Pancreas (tissue), 10 donors: ENCODE results near the gene EBI3. TPM values are rescaled to one million over a fixed set of nuclear protein-coding genes. Genes with fewer than 3 reads are reported as not detected.
A peak's percentile ranks its signal among the peaks of the same experiment; 100 is the strongest.
"Not testable (repeated sequence)": the region's sequence is repeated elsewhere in the genome, so short reads cannot be mapped to it uniquely, and the experiment has no call there.

Source experiments
- ATAC-seq, 4 donors: fragments of 200-7000 bp; cut with Tn5 transposase; one replicate each; pipeline versions ENCODE4 v1.8.0 to v1.9.1; 2020; ENCODE audit warnings: mild to moderate bottlenecking in 4 of 4, moderate library complexity in 4 of 4
- DNase-seq, 6 donors: peaks; one replicate each; pipeline ENCODE4 v3.0.0-alpha.2; 2020
- FAIRE-seq: peaks from 2 replicates; lab custom pipeline; 2012; peaks lifted over from hg19 to GRCh38; lab: Jason Lieb, UNC
- H3K27ac ChIP-seq, 4 donors: fragments of 200-600 bp; sonication (generic); 1 replicate in 3 of 4; 2 replicates in 1 of 4; pipeline versions ENCODE4 v1.5.0 to v1.8.0; 2020
- H3K27me3 ChIP-seq, 4 donors: fragments of 200-600 bp; one replicate each; pipeline ENCODE4 v1.8.0; 2021
- H3K36me3 ChIP-seq, 3 donors: fragments of 200-600 bp; sonication (generic) in 1 of 3; one replicate each; pipeline versions ENCODE4 v1.5.0 to v1.8.0; 2020 to 2021
- H3K4me1 ChIP-seq, 3 donors: fragments of 200-600 bp; one replicate each; pipeline ENCODE4 v1.8.0; 2021
- H3K4me3 ChIP-seq, 4 donors: fragments of 200-600 bp; sonication (generic) in 2 of 4; one replicate each; pipeline versions ENCODE4 v1.5.0 to v1.8.0; 2020 to 2021
- H3K9me3 ChIP-seq, 4 donors: fragments of 200-600 bp; one replicate each; pipeline ENCODE4 v1.8.0; 2021
- CTCF ChIP-seq, 4 donors: fragments of 200-600 bp; sonication (generic) in 3 of 4; IDR thresholded peaks; one replicate each; pipeline versions ENCODE4 v1.5.0 to v1.8.0; 2021; ENCODE audit warnings: antibody characterized with exemption in 4 of 4
- WGBS, 2 donors: extraction: QIAGEN DNeasy Blood & Tissue Kit; methylation state at CpG; one replicate each; pipeline ENCODE4 v1.1.7; 2013; 5-methylcytosine and 5-hydroxymethylcytosine counted together
- intact Hi-C, 3 donors: fragments of 100-400 bp; cut with DNase I; formaldehyde crosslinking; loops; one replicate each; pipeline versions ENCODE4 v1.11.1 to v1.14.2; 2022
- polyA plus RNA-seq, 2 donors: library from polyadenylated mRNA; stranded (reverse); fragments of 200-250 nt; gene quantifications; one replicate each; pipeline ENCODE4 v1.2.3, GENCODE V29; 2013
- total RNA-seq, 6 donors: library from RNA; stranded (reverse); fragmentation: NEBNext Ultra II Directional in 4 of 6; extraction: Animal tissue kit (Norgen Biotek cat#: 25700) in 4 of 6; gene quantifications; one replicate each; pipeline versions ENCODE4 v1.2.1 to v1.2.4, GENCODE V29; 2021 to 2023
- donor health status: healthy with polysubstance abuse.
- donor health status: DM: no; HTN: no; CAD: no; lungs with moderate emphysema.
- donor health status: DM: no; HTN: no; CAD: no.
- donor health status: control.
- donor health status: control.
- donor health status: Bipolar disorder and iron deficiency.
- donor health status: DM: yes; HTN: yes; CAD: no.
- donor health status: DM: no; HTN: no; CAD: no.
- donor health status: DM: no; HTN: no; CAD: no.
- donor health status: DM: yes; HTN: yes; CAD: no.

Gene EBI3
- total and polyA plus RNA-seq, 8 donors, result 0.52 to 2.2 (median 1.2) TPM; not detected in 2

- Histone ChIP-seq H3K27me3 (no peaks in the 10 kb centered on the region), H3K9me3 (no peaks in the 10 kb centered on the region), H3K4me1 (no peaks in the 10 kb centered on the region), H3K36me3 (no peaks in the 10 kb centered on the region), H3K4me3 (no peak overlapping the region), H3K27ac (no peak overlapping the region)
- intact Hi-C loops, result no loop called here
- FAIRE-seq, result no peak
- ATAC-seq, result no peak
- DNase-seq, result peak in 1 of 6 donors; percentile 61
- 25 to 34% methylated on average over 15 to 21 of the region's 21 CpGs for WGBS, 2 donors
- no peak for TF ChIP-seq CTCF (IDR thresholded peaks at IDR 0.05)
These were observed 3.4 kb downstream of the EBI3 start for GRCh38 chr19:4232614-4233281.

- H3K9me3 ChIP-seq, result no peaks in the 10 kb centered on the region
- no peaks in the 10 kb centered on the region for H3K36me3 ChIP-seq
- no peak overlapping the region for H3K4me3 ChIP-seq
- TF ChIP-seq CTCF (IDR thresholded peaks at IDR 0.05), result peak; percentile 26 to 43 (median 30)
- FAIRE-seq (no peak), DNase-seq (peak in 4 of 6 donors; percentile 35 to 81 (median 60)), ATAC-seq (peak in 3 of 4 donors; percentile 49 to 72 (median 61))
- no peaks in the 10 kb centered on the region for H3K4me1 ChIP-seq
- H3K27me3 ChIP-seq, result no peaks in the 10 kb centered on the region
- no peak overlapping the region for H3K27ac ChIP-seq
- WGBS, 2 donors, result 32 to 44% methylated on average over 6 to 11 of the region's 11 CpGs
- intact Hi-C loops, result no loop called here
These were observed 4.0 kb downstream of the EBI3 start for GRCh38 chr19:4233282-4233853.

- no peaks in the 10 kb centered on the region for H3K27me3 ChIP-seq
These were observed 5.0 kb downstream of the EBI3 start for GRCh38 chr19:4234142-4234861.

GRCh38 chr19:4234862-4235201 is 5.5 kb downstream of the EBI3 start:
- intact Hi-C loops, result no loop called here
- Histone ChIP-seq H3K4me3 (no peak overlapping the region), H3K9me3 (no peaks in the 10 kb centered on the region), H3K36me3 (no peaks in the 10 kb centered on the region), H3K27ac (no peak overlapping the region), H3K27me3 (no peaks in the 10 kb centered on the region), H3K4me1 (no peaks in the 10 kb centered on the region)
- WGBS, 2 donors, result 64 to 75% methylated on average over 13 of the region's 13 CpGs
- DNase-seq (no peak), ATAC-seq (no peak), FAIRE-seq (no peak)
- no peak for TF ChIP-seq CTCF (IDR thresholded peaks at IDR 0.05)

More at GRCh38 chr19:4234142-4234861, 5.0 kb downstream of the EBI3 start:
- Histone ChIP-seq H3K36me3 (no peaks in the 10 kb centered on the region), H3K27ac (no peak overlapping the region), H3K4me3 (no peak overlapping the region), H3K9me3 (no peaks in the 10 kb centered on the region), H3K4me1 (no peaks in the 10 kb centered on the region)
- 42 to 45% methylated on average over 21 of the region's 21 CpGs for WGBS, 2 donors
- FAIRE-seq, result no peak
- TF ChIP-seq CTCF (IDR thresholded peaks at IDR 0.05), result no peak
- intact Hi-C loops, result no loop called here
- DNase-seq, result no peak
- ATAC-seq, result no peak

GRCh38 chr19:4237510-4237909 is 8.2 kb downstream of the EBI3 start:
- FAIRE-seq, H3K27me3 ChIP-seq, H3K36me3 ChIP-seq, ATAC-seq, intact Hi-C loops, H3K4me3 ChIP-seq, H3K9me3 ChIP-seq, H3K4me1 ChIP-seq, DNase-seq, H3K27ac ChIP-seq: not testable (repeated sequence)
- 83 to 85% methylated on average over 16 of the region's 16 CpGs for WGBS, 2 donors
